CD4-positive, alpha-beta T cell (primary cell): ENCODE measurements around the gene SNHG17. TPM values are rescaled to one million over a fixed set of nuclear protein-coding genes. Genes with fewer than 3 reads are reported as not detected.
"Not testable (repeated sequence)": the region's sequence is repeated elsewhere in the genome, so short reads cannot be mapped to it uniquely, and the experiment has no call there.

Experiments used
- ATAC-seq: fragments of 200-7000 bp; cut with Tn5 transposase; one replicate; pipeline ENCODE4 v1.10.0; 2022; ENCODE audit warnings: mild to moderate bottlenecking; ENCODE audit not compliant: poor library complexity
- CTCF ChIA-PET: fragments of 350-600 bp; sonication (Branson Sonifier 250); formaldehyde crosslinking; loops from one replicate; lab custom pipeline; 2021; ENCODE audit warnings: antibody characterized with exemption, inconsistent platforms; lab: Charles Lee
- POLR2A ChIA-PET: fragments of 350-600 bp; sonication (Branson Sonifier 250); formaldehyde crosslinking; loops from one replicate; lab custom pipeline; 2021; ENCODE audit warnings: antibody characterized with exemption, inconsistent platforms; lab: Charles Lee
- DNase-seq, 14 experiments: peaks; one replicate each; pipeline ENCODE4 v3.0.0-alpha.2; 2013 to 2020; ENCODE audit warnings: mixed read lengths in 2 of 14
- H3K27ac ChIP-seq, 2 donors: one replicate each; pipeline versions ENCODE4 v1.5.1 to v1.7.0; 2013; ENCODE audit warnings: low read length in 2 of 2, low read depth in 1 of 2, mild to moderate bottlenecking in 1 of 2
- H3K27me3 ChIP-seq, 2 experiments: 1 replicate in 1 of 2; 2 replicates in 1 of 2; pipeline versions ENCODE4 v1.6.1 to v1.7.0; 2013; ENCODE audit warnings: low read length in 2 of 2, control low read depth in 1 of 2, mild to moderate bottlenecking in 1 of 2, moderate library complexity in 1 of 2; ENCODE audit not compliant: insufficient read depth in 2 of 2, control insufficient read depth in 1 of 2
- H3K36me3 ChIP-seq: one replicate; pipeline ENCODE4 v1.6.1; 2013; ENCODE audit warnings: low read length, control low read depth; ENCODE audit not compliant: insufficient read depth
- H3K4me1 ChIP-seq: one replicate; pipeline ENCODE4 v1.6.1; 2013; ENCODE audit warnings: low read length, control low read depth; ENCODE audit not compliant: insufficient read depth
- H3K4me3 ChIP-seq: one replicate; pipeline ENCODE4 v1.5.1; 2013; ENCODE audit warnings: mild to moderate bottlenecking, low read length, moderate library complexity
- H3K9me3 ChIP-seq, 2 experiments: 1 replicate in 1 of 2; 2 replicates in 1 of 2; pipeline versions ENCODE4 v1.6.1 to v1.7.0; 2013; ENCODE audit warnings: low read length in 2 of 2, mild to moderate bottlenecking in 2 of 2, control low read depth in 1 of 2, moderate library complexity in 1 of 2; ENCODE audit not compliant: control insufficient read depth in 1 of 2, insufficient read depth in 1 of 2
- H3K27ac Mint-ChIP-seq: one replicate; pipeline ENCODE4 v1.8.0; 2020; ENCODE audit warnings: mixed read lengths
- H3K27me3 Mint-ChIP-seq: one replicate; pipeline ENCODE4 v1.8.0; 2021; ENCODE audit warnings: mixed read lengths
- H3K36me3 Mint-ChIP-seq: one replicate; pipeline ENCODE4 v1.8.0; 2021; ENCODE audit warnings: low read depth, mixed read lengths
- H3K4me1 Mint-ChIP-seq: one replicate; pipeline ENCODE4 v1.8.0; 2021; ENCODE audit warnings: low read depth, mixed read lengths
- H3K4me3 Mint-ChIP-seq: one replicate; pipeline ENCODE4 v1.8.0; 2020; ENCODE audit warnings: mild to moderate bottlenecking, mixed read lengths
- H3K9me3 Mint-ChIP-seq: one replicate; pipeline ENCODE4 v1.8.0; 2020; ENCODE audit warnings: mixed read lengths
- CTCF ChIP-seq: fragments of 200-600 bp; IDR thresholded peaks from one replicate; pipeline ENCODE4 v1.8.0; 2022; ENCODE audit warnings: antibody characterized with exemption, mild to moderate bottlenecking
- intact Hi-C, 2 experiments: fragments of 100-400 bp; cut with DNase I in 1 of 2; cut with micrococcal nuclease in 1 of 2; formaldehyde crosslinking; loops; one replicate each; pipeline versions ENCODE4 v1.15.1 to v1.9.0; 2023 to 2025; cut with DNase I, micrococcal nuclease
- total RNA-seq, 174 experiments: library from RNA in 2 of 174; stranded (reverse) in 2 of 174; gene quantifications; one replicate each; pipeline ENCODE4 v1.2.3 and lab custom pipeline; 2021 to 2026

The SNHG17 gene
- total RNA-seq, 2 experiments from 2014 or later = 94.1 to 99.3 TPM

GRCh38 chr20:38418509-38419204 lies 16.5 kb downstream of the SNHG17 start:
- no peak for ATAC-seq
- peaks cover 78% of the 10 kb centered on the region for H3K36me3 ChIP-seq

GRCh38 chr20:38414769-38415450 lies 20.2 kb downstream of the SNHG17 start:
- Histone ChIP-seq H3K4me3 (no peak overlapping the region), H3K27ac (no peak overlapping the region), H3K9me3 (no peaks in the 10 kb centered on the region), H3K36me3 (peaks cover 62% of the 10 kb centered on the region), H3K27me3 (no peaks in the 10 kb centered on the region), H3K4me1 (no peaks in the 10 kb centered on the region)
- H3K27ac Mint-ChIP-seq = no peak overlapping the region
- no peaks in the 10 kb centered on the region for H3K4me1 Mint-ChIP-seq
- H3K27me3 Mint-ChIP-seq = no peaks in the 10 kb centered on the region
- no peak for DNase-seq
- ChIA-PET POLR2A (no interaction called here), CTCF (no interaction called here)
- no peaks in the 10 kb centered on the region for H3K9me3 Mint-ChIP-seq
- H3K36me3 Mint-ChIP-seq = peaks cover 85% of the 10 kb centered on the region
- TF ChIP-seq CTCF = no peak
- H3K4me3 Mint-ChIP-seq = no peak overlapping the region
- intact Hi-C loops = no loop called here
- ATAC-seq = no peak

More at GRCh38 chr20:38418509-38419204, 16.5 kb downstream of the SNHG17 start:
- intact Hi-C loops = no loop called here
- Mint-ChIP-seq H3K27me3 (no peaks in the 10 kb centered on the region), H3K36me3 (peaks cover 92% of the 10 kb centered on the region), H3K27ac (no peak overlapping the region), H3K4me1 (no peaks in the 10 kb centered on the region), H3K9me3 (no peaks in the 10 kb centered on the region), H3K4me3 (no peak overlapping the region)
- POLR2A ChIA-PET = no interaction called here
- Histone ChIP-seq H3K27ac (no peak overlapping the region), H3K4me1 (no peaks in the 10 kb centered on the region), H3K27me3 (no peaks in the 10 kb centered on the region), H3K4me3 (no peak overlapping the region), H3K9me3 (no peaks in the 10 kb centered on the region)
- CTCF ChIA-PET = interaction anchor here (2.1 kb wide), 1 partner anchor 16 kb away, joined by 8 read pairs; the partner anchor contains the start of gene SNHG17
- no peak for TF ChIP-seq CTCF
- DNase-seq = no peak

- ATAC-seq (no peak), DNase-seq (no peak)
- H3K36me3 ChIP-seq = peaks cover 47% of the 10 kb centered on the region
- no peaks in the 10 kb centered on the region for H3K9me3 ChIP-seq
- intact Hi-C loops = no loop called here
- CTCF ChIA-PET = no interaction called here
- H3K9me3 Mint-ChIP-seq = no peaks in the 10 kb centered on the region
- POLR2A ChIA-PET = no interaction called here
- no peak overlapping the region for H3K4me3 Mint-ChIP-seq
- H3K27ac ChIP-seq = no peak overlapping the region
- no peaks in the 10 kb centered on the region for H3K4me1 Mint-ChIP-seq
- H3K27me3 ChIP-seq = no peaks in the 10 kb centered on the region
- H3K4me1 ChIP-seq = no peaks in the 10 kb centered on the region
- H3K36me3 Mint-ChIP-seq = peaks cover 81% of the 10 kb centered on the region
- H3K27ac Mint-ChIP-seq = no peak overlapping the region
- H3K27me3 Mint-ChIP-seq = no peaks in the 10 kb centered on the region
- no peak for TF ChIP-seq CTCF
- no peak overlapping the region for H3K4me3 ChIP-seq
These were observed 22.1 kb downstream of the SNHG17 start for GRCh38 chr20:38412877-38413577.

GRCh38 chr20:38407822-38408221 lies 27.3 kb downstream of the SNHG17 start:
- H3K4me1 ChIP-seq, H3K27ac Mint-ChIP-seq, ATAC-seq, H3K4me1 Mint-ChIP-seq, H3K4me3 ChIP-seq, intact Hi-C loops, POLR2A ChIA-PET, H3K27me3 Mint-ChIP-seq, H3K27me3 ChIP-seq, H3K4me3 Mint-ChIP-seq, H3K27ac ChIP-seq, H3K9me3 Mint-ChIP-seq, DNase-seq: not testable (repeated sequence)
- peaks cover 60% of the 10 kb centered on the region for H3K36me3 Mint-ChIP-seq
- CTCF ChIA-PET = interaction anchor here (1.2 kb wide), 1 partner anchor 10 kb away, joined by 3 read pairs; no protein-coding TSS in a partner anchor
- H3K36me3 ChIP-seq = peaks cover 14% of the 10 kb centered on the region
- H3K9me3 ChIP-seq = peaks cover 0 to 13% of the 10 kb centered on the region in 2 experiments
